HepG2 (cell line): ENCODE measurements around the gene ZBTB7C. TPM values are rescaled to one million over a fixed set of nuclear protein-coding genes. Genes with fewer than 3 reads are reported as not detected.

Experiments used
- ATAC-seq: fragments of 200-7000 bp; cut with Tn5 transposase; 3 replicates; pipeline ENCODE4 v1.9.1; 2020; ENCODE audit warnings: mild to moderate bottlenecking, moderate library complexity
- BruUV-seq: library from RNA; stranded (reverse); fragments of 400-500 nt; replicated peaks from 2 replicates; lab custom pipeline; 2021; lab: Mats Ljungman, UMichigan
- CTCF ChIA-PET: fragments of 300-600 bp; formaldehyde crosslinking; extraction: SDS; loops from one replicate; lab custom pipeline; 2021; ENCODE audit warnings: low total read pairs, inconsistent platforms, low intra/inter-chr PET ratio; lab: Yijun Ruan, JAX
- POLR2A ChIA-PET: fragments of 350-600 bp; sonication (Branson Sonifier 250); formaldehyde crosslinking; loops from one replicate; lab custom pipeline; 2020; ENCODE audit warnings: antibody characterized with exemption, inconsistent platforms; lab: Yijun Ruan, JAX
- DNase-seq: peaks from one replicate; pipeline ENCODE4 v3.0.0-alpha.2; 2015; ENCODE audit warnings: low spot score
- FAIRE-seq: peaks from 3 replicates; lab custom pipeline; 2011; peaks lifted over from hg19 to GRCh38; lab: Jason Lieb, UNC
- H2AFZ ChIP-seq: one replicate; pipeline ENCODE4 v1.6.1; 2011; ENCODE audit warnings: low read length, inconsistent platforms
- H3K27ac ChIP-seq: fragments of 300-600 bp; 3 replicates; pipeline ENCODE4 v1.8.0; 2011; ENCODE audit warnings: mixed run types, mild to moderate bottlenecking, mixed read lengths, low read length, inconsistent platforms; ENCODE audit not compliant: insufficient read depth; ENCODE audit errors: extremely low read length
- H3K27me3 ChIP-seq, 2 experiments: fragments of 200-600 bp in 1 of 2; 2 replicates in 1 of 2; 3 replicates in 1 of 2; pipeline versions ENCODE4 v1.6.0 to v1.8.0; 2011; ENCODE audit warnings: low read length in 2 of 2, mild to moderate bottlenecking in 2 of 2, moderate library complexity in 2 of 2, inconsistent platforms in 1 of 2; ENCODE audit not compliant: insufficient read depth in 2 of 2, control insufficient read depth in 1 of 2
- H3K36me3 ChIP-seq, 2 experiments: fragments of 200-600 bp in 1 of 2; replicated peaks in 1 of 2; 2 replicates in 1 of 2; 3 replicates in 1 of 2; pipeline versions ENCODE4 v1.5.1 to v1.8.0; 2011; ENCODE audit warnings: low read length in 2 of 2, inconsistent platforms in 1 of 2; ENCODE audit not compliant: insufficient read depth in 2 of 2, control insufficient read depth in 1 of 2
- H3K4me1 ChIP-seq: 2 replicates; pipeline ENCODE4 v1.5.1; 2012; ENCODE audit warnings: low read length, inconsistent platforms; ENCODE audit not compliant: insufficient read depth
- H3K4me2 ChIP-seq: 2 replicates; pipeline ENCODE4 v1.6.0; 2011; ENCODE audit warnings: low read depth, low read length, inconsistent platforms
- H3K4me3 ChIP-seq, 3 experiments: fragments of 200-600 bp in 1 of 3; sonication (generic), shearing (Covaris generic) in 1 of 3; replicated peaks in 1 of 3; 2 replicates each; pipeline ENCODE4 v1.5.1; 2011 to 2016; ENCODE audit warnings: low read length in 3 of 3, inconsistent platforms in 2 of 3, low read depth in 2 of 3, mild to moderate bottlenecking in 2 of 3, control low read depth in 1 of 3, mixed read lengths in 1 of 3; ENCODE audit not compliant: insufficient read depth in 1 of 3
- H3K79me2 ChIP-seq: one replicate; pipeline ENCODE4 v1.6.1; 2011; ENCODE audit warnings: low read length, inconsistent platforms; ENCODE audit not compliant: insufficient read depth
- H3K9ac ChIP-seq: 2 replicates; pipeline ENCODE4 v1.6.0; 2011; ENCODE audit warnings: mild to moderate bottlenecking, low read depth, low read length, inconsistent platforms; ENCODE audit not compliant: insufficient read depth
- H3K9me3 ChIP-seq: 2 replicates; pipeline ENCODE4 v1.5.1; 2012; ENCODE audit warnings: mild to moderate bottlenecking, low read length
- H4K20me1 ChIP-seq: 2 replicates; pipeline ENCODE4 v1.6.0; 2011; ENCODE audit warnings: inconsistent platforms, mild to moderate bottlenecking, low read length, moderate library complexity; ENCODE audit not compliant: insufficient read depth
- ATRX ChIP-seq: sonication (generic); formaldehyde crosslinking; IDR thresholded peaks from 2 replicates; pipeline ENCODE4 v1.4.0; 2020; ENCODE audit warnings: missing genetic modification reagents, borderline replicate concordance
- ELF3 ChIP-seq: IDR thresholded peaks from 2 replicates; pipeline ENCODE4 v1.6.1; 2016; ENCODE audit warnings: missing genetic modification reagents, missing compliant biosample characterization
- JUN ChIP-seq: sonication (generic); formaldehyde crosslinking; IDR thresholded peaks from 2 replicates; pipeline ENCODE4 v1.4.0; 2020; ENCODE audit warnings: mild to moderate bottlenecking, missing genetic modification reagents
- KAT8 ChIP-seq: IDR thresholded peaks from 2 replicates; pipeline ENCODE4 v1.6.1; 2016; ENCODE audit warnings: missing genetic modification reagents, missing compliant biosample characterization
- MEF2D ChIP-seq: sonication (generic); formaldehyde crosslinking; IDR thresholded peaks from 2 replicates; pipeline ENCODE4 v1.5.1; 2020; ENCODE audit warnings: mild to moderate bottlenecking, missing genetic modification reagents
- MIER3 ChIP-seq: IDR thresholded peaks from 2 replicates; pipeline ENCODE4 v1.6.1; 2016; ENCODE audit warnings: missing compliant biosample characterization, borderline replicate concordance
- RCOR2 ChIP-seq: IDR thresholded peaks from 2 replicates; pipeline ENCODE4 v1.6.1; 2016; ENCODE audit warnings: missing biosample characterization, missing genetic modification reagents
- RNF2 ChIP-seq: fragments of 450-650 bp; conservative IDR thresholded peaks from 2 replicates; pipeline ENCODE4 v1.6.1; 2016; ENCODE audit warnings: low read depth
- SRY ChIP-seq: sonication (generic); formaldehyde crosslinking; IDR thresholded peaks from 2 replicates; pipeline ENCODE4 v1.8.0; 2022; ENCODE audit warnings: mild to moderate bottlenecking, missing genetic modification reagents
- TGIF2 ChIP-seq: IDR thresholded peaks from 2 replicates; pipeline ENCODE4 v1.6.1; 2016; ENCODE audit warnings: control low read depth, missing compliant biosample characterization
- XRCC5 ChIP-seq: fragments of 200-400 bp; formaldehyde crosslinking; optimal IDR thresholded peaks from 2 replicates; pipeline ENCODE3; 2017; ENCODE audit warnings: mild to moderate bottlenecking, low read length
- ZNF569 ChIP-seq: sonication (generic); formaldehyde crosslinking; IDR thresholded peaks from 2 replicates; pipeline ENCODE4 v1.5.0; 2020; ENCODE audit warnings: mild to moderate bottlenecking, missing genetic modification reagents, moderate library complexity, borderline replicate concordance
- WGBS: methylation state at CpG from one replicate; pipeline ENCODE4 v1.1.6; 2017; ENCODE audit warnings: low lambda C conversion rate; 5-methylcytosine and 5-hydroxymethylcytosine counted together
- in situ Hi-C: cut with HindIII; loops from 2 replicates; pipeline ENCODE4 v1.10.0; 2017; ENCODE audit warnings: low pct_unique_long_range_greater_than_20kb; ENCODE audit not compliant: extremely low pct_ligation_motif_present
- intact Hi-C: fragments of 100-400 bp; cut with micrococcal nuclease; formaldehyde crosslinking; loops from one replicate; pipeline ENCODE4 v1.10.0; 2022; ENCODE audit not compliant: unreplicated experiment
- polyA plus RNA-seq, 8 experiments: library from polyadenylated mRNA; depleted of rRNA in 3 of 8; stranded (reverse) in 7 of 8; unstranded in 1 of 8; fragments of >200 nt; fragmentation: Illumina TruSeq in 4 of 8; extraction: Trizol in 4 of 8; gene quantifications; 2 replicates each; pipeline versions ENCODE4 v1.2.1 to v1.2.3, GENCODE V29; 2011 to 2016; ENCODE audit warnings: low read depth in 4 of 8, missing spikeins in 1 of 8, mixed read lengths in 1 of 8; ENCODE audit not compliant: insufficient read depth in 1 of 8
- total RNA-seq, 5 experiments: library from RNA; depleted of rRNA; stranded (reverse); fragments of >200 nt; fragmentation: Illumina TruSeq; extraction: Trizol; gene quantifications; 2 replicates each; pipeline ENCODE4 v1.2.3, GENCODE V29; 2016; ENCODE audit warnings: low read depth in 1 of 5

The ZBTB7C gene
- total and polyA plus RNA-seq, 2 of the 13 experiments (the other 11 are each of a cell fraction or from before 2014, with no cell fraction given): 0.01 to 0.04 TPM

GRCh38 chr18:48250362-48250907 lies 158.7 kb downstream of the ZBTB7C start:
- POLR2A ChIA-PET: no interaction called here
- Histone ChIP-seq H3K9me3 (no peaks in the 10 kb centered on the region), H3K27ac (no peak overlapping the region)
- TF ChIP-seq JUN (CRISPR knock-in tag) (no peak), MEF2D (CRISPR knock-in tag) (no peak), ELF3 (CRISPR knock-in tag) (no peak), XRCC5 (no peak), TGIF2 (CRISPR knock-in tag) (no peak)
- TF ChIP-seq, all 625 proteins: peak for 0
- no peak for ATAC-seq
- no peaks in the 10 kb centered on the region for H4K20me1 ChIP-seq
- 6% methylated on average over 1 of the region's 1 CpG for WGBS
- no peaks in the 10 kb centered on the region for H3K79me2 ChIP-seq
- FAIRE-seq: no peak
- no peak overlapping the region for H3K4me2 ChIP-seq
- no peak overlapping the region for H3K4me3 ChIP-seq
- H3K36me3 ChIP-seq: no peaks in the 10 kb centered on the region
- in situ Hi-C loops: no loop called here
- H3K9ac ChIP-seq: no peak overlapping the region
- H3K4me1 ChIP-seq: no peaks in the 10 kb centered on the region
- intact Hi-C loops: no loop called here
- H2AFZ ChIP-seq: no peak overlapping the region
- no TSS peak for BruUV-seq
- CTCF ChIA-PET: no interaction called here
- no peak for DNase-seq
- H3K27me3 ChIP-seq: no peaks in the 10 kb centered on the region

GRCh38 chr18:48249854-48250253 lies 159.3 kb downstream of the ZBTB7C start:
- ATAC-seq (no peak), FAIRE-seq (no peak), DNase-seq (no peak)
- TF ChIP-seq KAT8 (CRISPR knock-in tag) (no peak), MIER3 (CRISPR knock-in tag) (no peak), ZNF569 (CRISPR knock-in tag) (no peak), RNF2 (no peak), ATRX (CRISPR knock-in tag) (no peak), RCOR2 (no peak), SRY (no peak)
- Histone ChIP-seq H3K4me3 (no peak overlapping the region), H3K4me1 (no peaks in the 10 kb centered on the region), H3K79me2 (no peaks in the 10 kb centered on the region), H3K27me3 (no peaks in the 10 kb centered on the region), H3K9me3 (no peaks in the 10 kb centered on the region), H3K36me3 (no peaks in the 10 kb centered on the region), H4K20me1 (no peaks in the 10 kb centered on the region), H2AFZ (no peak overlapping the region), H3K27ac (no peak overlapping the region), H3K9ac (no peak overlapping the region), H3K4me2 (no peak overlapping the region)
- in situ Hi-C loops: no loop called here
- WGBS: 19% methylated on average over 5 of the region's 5 CpGs
- intact Hi-C loops: no loop called here
- BruUV-seq: no TSS peak
- ChIA-PET CTCF (no interaction called here), POLR2A (no interaction called here)
